ENCODE data around the gene RND3.

The RND3 gene

DNA sequence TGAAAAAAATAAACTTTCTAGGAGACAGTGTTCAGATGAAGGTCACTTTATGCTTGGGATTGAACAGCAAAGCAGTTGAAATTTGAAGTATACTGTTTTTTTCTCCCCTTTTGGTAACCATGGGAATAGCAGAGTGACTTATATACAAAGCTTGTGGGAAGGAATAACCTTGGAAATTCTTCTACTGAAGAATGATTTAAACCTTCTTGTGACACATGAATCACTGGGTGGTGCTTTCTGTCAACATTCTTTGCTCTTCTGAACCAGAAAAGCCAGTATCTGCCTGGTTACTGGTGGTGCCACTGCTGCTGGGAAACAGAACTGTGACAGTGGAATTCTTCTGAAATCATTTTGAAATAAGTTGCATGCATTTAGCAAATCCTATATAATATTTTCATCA lies 39.4 kb upstream of the RND3 start:
- TF ChIP-seq, protein P1, sequence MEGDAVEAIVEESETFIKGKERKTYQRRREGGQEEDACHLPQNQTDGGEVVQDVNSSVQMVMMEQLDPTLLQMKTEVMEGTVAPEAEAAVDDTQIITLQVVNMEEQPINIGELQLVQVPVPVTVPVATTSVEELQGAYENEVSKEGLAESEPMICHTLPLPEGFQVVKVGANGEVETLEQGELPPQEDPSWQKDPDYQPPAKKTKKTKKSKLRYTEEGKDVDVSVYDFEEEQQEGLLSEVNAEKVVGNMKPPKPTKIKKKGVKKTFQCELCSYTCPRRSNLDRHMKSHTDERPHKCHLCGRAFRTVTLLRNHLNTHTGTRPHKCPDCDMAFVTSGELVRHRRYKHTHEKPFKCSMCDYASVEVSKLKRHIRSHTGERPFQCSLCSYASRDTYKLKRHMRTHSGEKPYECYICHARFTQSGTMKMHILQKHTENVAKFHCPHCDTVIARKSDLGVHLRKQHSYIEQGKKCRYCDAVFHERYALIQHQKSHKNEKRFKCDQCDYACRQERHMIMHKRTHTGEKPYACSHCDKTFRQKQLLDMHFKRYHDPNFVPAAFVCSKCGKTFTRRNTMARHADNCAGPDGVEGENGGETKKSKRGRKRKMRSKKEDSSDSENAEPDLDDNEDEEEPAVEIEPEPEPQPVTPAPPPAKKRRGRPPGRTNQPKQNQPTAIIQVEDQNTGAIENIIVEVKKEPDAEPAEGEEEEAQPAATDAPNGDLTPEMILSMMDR (IDR thresholded peaks at IDR 0.05), result no peak

DNA sequence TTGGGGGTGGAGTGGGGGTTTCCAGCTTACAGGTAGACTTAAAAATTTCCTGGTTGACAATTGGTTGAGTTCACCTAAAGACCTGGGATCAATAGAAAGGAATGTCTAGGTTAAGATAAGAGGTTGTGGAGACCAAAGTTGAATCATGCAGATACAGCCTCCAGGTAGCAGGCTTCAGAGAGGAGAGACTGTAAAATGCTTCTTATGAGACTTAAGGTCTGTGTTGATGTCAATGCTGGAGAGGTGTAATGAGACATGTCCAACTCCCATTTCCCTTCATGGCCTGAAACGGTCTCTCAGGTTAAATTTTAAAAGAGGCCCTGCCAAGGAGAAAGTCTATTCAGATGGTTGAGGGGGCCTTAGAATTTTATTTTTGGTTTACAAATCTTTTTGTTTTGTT lies 38.5 kb upstream of the RND3 start:
- TF ChIP-seq, protein P1 (IDR thresholded peaks at IDR 0.05), result no peak

GRCh38 chr2:150522269-150522668 lies 34.8 kb upstream of the RND3 start:
- TF ChIP-seq, protein P1 (IDR thresholded peaks at IDR 0.05), result no peak

- TF ChIP-seq, protein P1 (IDR thresholded peaks at IDR 0.05), result no peak
Measured at GRCh38 chr2:150520887-150521664, 33.6 kb upstream of the RND3 start.

GRCh38 chr2:150520033-150520432 lies 32.6 kb upstream of the RND3 start:
- TF ChIP-seq, protein P1 (IDR thresholded peaks at IDR 0.05), result no peak

GRCh38 chr2:150517951-150518680 lies 30.6 kb upstream of the RND3 start:
- TF ChIP-seq, protein P1 (IDR thresholded peaks at IDR 0.05), result no peak

GRCh38 chr2:150513647-150514046 lies 26.2 kb upstream of the RND3 start:
- TF ChIP-seq, protein P1 (IDR thresholded peaks at IDR 0.05), result no peak
